Muscle of leg (tissue), 11 donors: Measurements from ENCODE around the gene RNH1. TPM values are rescaled to one million over a fixed set of nuclear protein-coding genes. Genes with fewer than 3 reads are reported as not detected.

Experiments
- DNase-seq: peaks from one replicate; pipeline ENCODE4 v3.0.0; 2013
- H3K27ac ChIP-seq: one replicate; pipeline ENCODE4 v1.5.1; 2013; ENCODE audit warnings: mild to moderate bottlenecking, low read length, control low read depth
- H3K27me3 ChIP-seq: one replicate; pipeline ENCODE4 v1.6.1; 2013; ENCODE audit warnings: low read length; ENCODE audit not compliant: control insufficient read depth, insufficient read depth
- H3K36me3 ChIP-seq: one replicate; pipeline ENCODE4 v1.6.1; 2013; ENCODE audit warnings: low read length; ENCODE audit not compliant: control insufficient read depth, insufficient read depth
- H3K4me1 ChIP-seq: one replicate; pipeline ENCODE4 v1.6.1; 2013; ENCODE audit warnings: low read length; ENCODE audit not compliant: control insufficient read depth, insufficient read depth
- H3K4me3 ChIP-seq: one replicate; pipeline ENCODE4 v1.5.1; 2013; ENCODE audit warnings: low read length, control low read depth
- H3K9me3 ChIP-seq: replicated peaks from 2 replicates; pipeline ENCODE4 v1.6.1; 2013; ENCODE audit warnings: low read depth, low read length; ENCODE audit not compliant: control insufficient read depth
- WGBS: methylation state at CpG from one replicate; pipeline ENCODE4 v1.1.5; 2013; ENCODE audit warnings: missing lambda C conversion rate; ENCODE audit not compliant: insufficient coverage; 5-methylcytosine and 5-hydroxymethylcytosine counted together
- polyA plus RNA-seq, 8 donors: library from polyadenylated mRNA; unstranded; fragments of 120-200 nt; gene quantifications; one replicate each; pipeline versions ENCODE4 v1.2.1 to v1.2.3, GENCODE V29; 2013; ENCODE audit warnings: inconsistent platforms in 1 of 8, low replicate concordance in 1 of 8; ENCODE audit not compliant: insufficient read length in 8 of 8, insufficient read depth in 1 of 8
- total RNA-seq: library from RNA; stranded (reverse); fragments of 120-200 nt; gene quantifications from one replicate; pipeline ENCODE4 v1.2.4, GENCODE V29; 2013

The RNH1 gene
- total and polyA plus RNA-seq, 9 donors = 89.5 to 107 (median 99.1) TPM

DNA sequence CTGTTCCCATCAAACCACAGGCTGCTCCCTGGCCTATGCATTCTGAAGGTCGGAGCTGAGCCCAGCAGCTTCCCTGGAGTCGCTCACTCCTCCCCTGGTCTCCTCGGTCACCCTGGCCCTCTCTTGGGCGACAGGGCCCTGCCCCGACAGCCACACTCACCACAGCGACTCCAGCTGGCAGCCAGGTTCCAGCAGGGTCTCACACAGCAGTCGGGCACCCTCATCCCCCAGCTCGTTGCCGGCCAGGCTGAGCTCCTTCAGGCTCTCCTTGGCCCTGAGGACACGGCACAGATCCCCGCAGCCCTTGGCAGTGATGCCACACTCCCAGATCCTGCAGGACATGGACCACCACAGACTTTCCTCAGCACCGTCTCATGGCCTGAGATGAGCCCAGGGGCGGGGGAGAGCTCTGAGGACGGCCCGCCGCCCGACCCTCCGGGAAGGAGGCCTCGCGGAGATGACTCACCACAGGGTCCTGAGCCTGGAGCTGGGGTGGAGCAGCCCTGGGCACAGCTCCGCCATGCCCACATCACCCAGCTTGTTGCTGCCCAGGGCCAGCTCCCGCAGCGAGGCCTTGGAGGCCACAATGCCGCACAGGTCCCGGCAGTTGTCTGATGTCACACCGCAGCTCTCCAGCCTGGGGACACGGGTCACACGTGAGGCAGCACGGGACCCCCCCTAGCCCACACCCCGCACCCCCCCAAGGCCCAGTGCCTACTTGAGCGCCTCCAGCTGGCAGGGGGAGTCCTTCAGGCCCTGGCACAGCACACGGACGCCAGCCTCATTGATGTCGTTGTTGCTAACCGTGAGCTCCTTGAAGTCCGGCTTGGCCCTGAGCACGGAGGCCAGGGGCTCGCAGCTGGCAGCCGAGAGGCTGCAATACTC lies 8.5 kb downstream of the RNH1 start:
- Histone ChIP-seq H3K36me3 (peaks cover 75% of the 10 kb centered on the region), H3K27ac (no peak overlapping the region), H3K4me3 (no peak overlapping the region), H3K4me1 (peaks cover 25% of the 10 kb centered on the region), H3K27me3 (no peaks in the 10 kb centered on the region), H3K9me3 (no peaks in the 10 kb centered on the region)
- 95% methylated on average over 36 of the region's 39 CpGs for WGBS
- no peak for DNase-seq

DNA sequence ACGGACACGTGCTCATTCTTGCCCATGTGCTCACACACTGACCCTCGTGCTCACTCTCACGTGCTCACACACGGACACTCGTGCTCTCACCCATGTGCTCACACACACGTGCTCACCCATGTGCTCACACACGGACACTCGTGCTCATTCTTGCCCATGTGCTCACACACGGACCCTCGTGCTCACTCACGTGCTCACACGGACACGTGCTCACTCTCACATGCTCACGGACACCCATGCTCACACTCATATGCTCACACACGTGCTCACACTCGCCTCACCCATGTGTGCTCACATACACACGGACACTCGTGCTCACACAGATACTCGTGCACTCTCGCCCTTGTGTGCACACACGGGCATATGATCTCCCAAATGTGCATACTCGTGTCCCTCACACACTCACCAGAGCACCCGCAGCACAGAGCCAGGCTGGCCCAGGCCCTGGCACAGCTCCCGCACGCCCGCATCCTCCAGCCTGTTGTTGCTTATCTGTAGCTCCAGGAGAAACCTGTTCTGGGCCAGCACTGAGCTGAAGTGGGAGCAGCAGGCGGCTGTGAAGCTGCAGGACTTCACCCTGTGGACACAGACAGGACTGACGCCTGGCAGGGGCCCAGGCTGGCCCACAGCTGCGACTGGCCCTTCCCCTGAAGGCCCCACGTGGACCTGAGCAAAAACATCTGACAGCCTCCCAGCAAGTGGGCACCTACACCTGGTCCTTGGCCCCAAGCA lies 9.3 kb downstream of the RNH1 start:
- peaks cover 22% of the 10 kb centered on the region for H3K4me1 ChIP-seq
- H3K27ac ChIP-seq = no peak overlapping the region
- no peak for DNase-seq
- whole genome bisulfite sequencing = 96% methylated on average over 27 of the region's 31 CpGs
- peaks cover 83% of the 10 kb centered on the region for H3K36me3 ChIP-seq
- H3K27me3 ChIP-seq = no peaks in the 10 kb centered on the region
- H3K9me3 ChIP-seq = no peaks in the 10 kb centered on the region
- no peak overlapping the region for H3K4me3 ChIP-seq

DNA sequence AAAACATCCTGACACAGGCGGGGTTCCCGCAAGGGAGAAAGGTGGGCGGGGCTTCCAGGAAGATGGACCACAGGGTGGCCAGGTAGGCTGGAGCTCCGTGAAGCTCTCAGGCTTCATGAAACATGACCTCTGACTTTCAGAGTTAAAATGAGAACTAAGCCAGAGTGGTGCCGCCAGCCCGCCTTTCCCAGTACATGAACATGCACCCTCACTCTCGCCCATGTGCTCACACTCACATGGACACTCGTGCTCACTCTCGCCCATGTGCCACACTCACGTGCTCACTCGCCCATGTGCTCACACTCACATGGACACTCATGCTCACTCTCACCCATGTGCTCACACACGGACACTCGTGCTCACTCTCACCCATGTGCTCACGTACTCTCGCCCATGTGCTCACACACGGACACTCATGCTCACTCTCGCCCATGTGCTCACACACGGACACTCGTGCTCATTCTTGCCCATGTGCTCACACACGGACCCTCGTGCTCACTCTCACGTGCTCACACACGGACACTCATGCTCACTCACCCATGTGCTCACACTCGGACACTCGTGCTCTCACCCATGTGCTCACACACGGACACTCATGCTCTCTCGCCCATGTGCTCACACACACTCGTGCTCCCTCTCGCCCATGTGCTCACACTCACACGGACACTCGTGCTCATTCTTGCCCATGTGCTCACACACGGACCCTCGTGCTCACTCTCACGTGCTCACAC lies 10.0 kb downstream of the RNH1 start:
- Histone ChIP-seq H3K27me3 (no peaks in the 10 kb centered on the region), H3K36me3 (peaks cover 84% of the 10 kb centered on the region), H3K9me3 (no peaks in the 10 kb centered on the region), H3K4me1 (peaks cover 15% of the 10 kb centered on the region), H3K4me3 (no peak overlapping the region), H3K27ac (no peak overlapping the region)
- DNase-seq = no peak
- WGBS = 95% methylated on average over 33 of the region's 34 CpGs

DNA sequence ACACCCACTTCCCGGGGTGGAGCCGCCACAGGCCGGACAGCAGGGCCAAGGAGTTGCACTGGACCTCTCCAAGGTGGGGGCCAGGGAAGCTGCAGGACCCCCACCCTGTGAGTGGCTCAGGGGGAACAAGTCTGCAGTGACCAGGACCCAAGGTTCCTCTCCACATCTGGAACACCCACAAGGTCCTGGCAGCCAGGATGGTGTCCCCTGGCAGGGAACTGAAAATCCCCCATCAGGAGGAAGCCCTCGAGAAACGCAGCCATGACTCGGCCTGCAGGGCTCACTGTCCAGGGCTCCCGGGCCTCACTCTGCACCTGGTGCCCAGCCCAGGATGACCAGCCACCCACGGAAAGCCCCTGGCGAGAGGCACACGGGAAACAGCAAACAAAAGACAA lies 11.5 kb downstream of the RNH1 start:
- Histone ChIP-seq H3K4me1 (peaks cover 15% of the 10 kb centered on the region), H3K36me3 (peaks cover 80% of the 10 kb centered on the region), H3K4me3 (no peak overlapping the region), H3K9me3 (no peaks in the 10 kb centered on the region), H3K27ac (peak overlapping the region; percentile 74), H3K27me3 (no peaks in the 10 kb centered on the region)
- no peak for DNase-seq
- WGBS = 80% methylated on average over 2 of the region's 10 CpGs

DNA sequence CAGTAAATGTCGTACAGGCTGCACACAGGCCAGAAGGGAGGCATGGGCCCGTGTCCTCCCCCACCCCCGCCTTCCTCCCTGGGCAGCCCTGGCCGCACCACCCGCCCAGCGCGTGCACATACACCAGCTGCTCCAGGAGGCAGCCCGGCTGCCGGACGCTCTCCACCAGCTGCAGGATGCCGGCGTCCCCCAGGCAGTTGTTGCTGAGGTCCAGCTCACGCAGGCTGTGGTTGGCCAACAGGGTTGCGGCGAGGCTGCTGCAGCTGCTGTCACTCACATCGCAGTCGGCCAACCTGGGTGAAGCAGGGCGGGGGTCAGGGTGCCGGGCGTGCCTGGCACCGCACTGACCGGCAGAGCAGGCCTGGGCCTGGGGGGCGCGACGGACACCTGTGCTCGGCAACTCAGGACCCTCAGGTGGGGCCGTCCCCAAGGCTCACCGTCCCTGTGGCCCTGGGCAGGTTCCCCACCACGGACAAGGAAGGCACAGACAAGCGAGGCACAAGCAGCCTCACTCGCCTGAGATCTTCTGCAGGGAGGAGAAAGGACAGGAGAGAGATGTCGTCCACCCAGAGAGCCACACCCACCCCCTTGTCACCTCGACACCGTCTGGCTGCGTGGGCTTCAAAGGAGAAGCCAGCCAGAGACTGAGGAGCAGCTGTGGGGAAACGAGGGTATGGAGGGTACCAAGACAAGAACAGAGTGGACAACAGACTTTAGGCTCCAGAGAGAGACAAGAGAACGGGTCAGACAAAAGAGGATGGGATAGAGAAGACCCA lies 12.1 kb downstream of the RNH1 start:
- no peaks in the 10 kb centered on the region for H3K9me3 ChIP-seq
- H3K4me1 ChIP-seq = peaks cover 15% of the 10 kb centered on the region
- H3K27ac ChIP-seq = peak overlapping the region; percentile 74
- H3K36me3 ChIP-seq = peaks cover 80% of the 10 kb centered on the region
- 73% methylated on average over 25 of the region's 37 CpGs for WGBS
- peak; percentile 71 for DNase-seq
- no peak overlapping the region for H3K4me3 ChIP-seq
- no peaks in the 10 kb centered on the region for H3K27me3 ChIP-seq

DNA sequence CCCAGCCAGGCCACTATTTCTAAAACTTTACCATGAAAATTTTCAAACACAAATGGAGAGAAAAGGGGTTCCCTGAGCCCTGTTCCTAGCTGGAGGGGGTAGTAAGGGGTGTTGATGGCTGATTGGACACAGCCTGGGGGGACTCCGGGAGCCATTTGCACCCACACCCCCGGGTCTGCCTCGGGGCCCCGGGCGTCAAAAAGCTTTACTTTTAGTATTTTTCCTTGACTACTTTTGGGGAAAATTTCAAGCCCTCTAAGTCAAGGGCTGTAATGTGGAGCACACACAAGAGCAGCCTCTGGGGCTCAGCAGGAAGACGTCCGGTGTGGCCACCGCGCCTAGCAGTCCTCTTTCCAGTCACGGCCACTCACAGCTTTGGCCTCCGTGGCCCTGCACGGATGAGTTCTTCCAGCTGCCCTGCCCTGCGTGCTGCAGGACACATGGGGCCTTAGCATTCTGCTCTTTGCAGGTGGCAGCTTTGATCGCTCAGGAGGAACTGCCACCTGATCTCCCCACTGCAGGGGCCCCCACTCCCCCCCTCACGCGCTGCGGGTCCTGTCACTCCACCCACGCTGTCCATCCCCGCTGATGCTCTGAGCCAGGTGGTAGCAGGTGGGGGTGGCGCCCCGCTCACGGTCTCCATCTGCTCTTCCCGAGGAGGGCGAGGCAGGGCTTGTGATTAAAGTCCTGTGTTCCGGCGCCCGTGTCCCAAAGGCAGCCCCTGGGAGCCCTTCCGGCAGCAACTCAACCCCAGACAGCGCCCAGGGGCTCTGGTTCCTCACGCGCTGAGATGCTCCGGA lies 14.4 kb downstream of the RNH1 start:
- no peak overlapping the region for H3K27ac ChIP-seq
- H3K9me3 ChIP-seq = no peaks in the 10 kb centered on the region
- H3K36me3 ChIP-seq = peaks cover 65% of the 10 kb centered on the region
- no peaks in the 10 kb centered on the region for H3K27me3 ChIP-seq
- no peak overlapping the region for H3K4me3 ChIP-seq
- H3K4me1 ChIP-seq = peaks cover 17% of the 10 kb centered on the region
- DNase-seq = no peak
- WGBS = 79% methylated on average over 21 of the region's 32 CpGs

DNA sequence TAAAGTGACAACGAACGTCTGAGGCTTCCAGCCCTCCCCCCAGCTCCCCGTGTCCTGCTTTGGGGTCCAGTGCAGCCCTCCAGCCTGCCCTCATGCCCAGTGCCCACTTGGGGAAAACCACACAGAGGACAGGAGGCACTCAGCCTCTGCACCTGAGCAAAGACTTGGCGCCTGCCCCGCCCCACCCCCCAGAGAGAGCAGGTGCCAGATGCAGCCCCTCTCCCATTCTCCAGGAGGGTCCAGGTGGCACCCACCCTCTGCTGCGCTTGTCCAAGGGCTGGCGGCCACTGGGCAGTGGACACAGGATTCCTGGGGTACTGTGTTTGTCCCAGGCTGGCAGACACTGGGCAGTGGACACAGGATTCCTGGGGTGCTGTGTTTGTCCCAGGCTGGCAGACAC lies 15.7 kb downstream of the RNH1 start:
- Histone ChIP-seq H3K27ac (no peak overlapping the region), H3K27me3 (no peaks in the 10 kb centered on the region), H3K4me3 (no peak overlapping the region), H3K4me1 (peaks cover 17% of the 10 kb centered on the region), H3K9me3 (no peaks in the 10 kb centered on the region), H3K36me3 (peaks cover 53% of the 10 kb centered on the region)
- no peak for DNase-seq
- 81% methylated on average over 7 of the region's 7 CpGs for WGBS

DNA sequence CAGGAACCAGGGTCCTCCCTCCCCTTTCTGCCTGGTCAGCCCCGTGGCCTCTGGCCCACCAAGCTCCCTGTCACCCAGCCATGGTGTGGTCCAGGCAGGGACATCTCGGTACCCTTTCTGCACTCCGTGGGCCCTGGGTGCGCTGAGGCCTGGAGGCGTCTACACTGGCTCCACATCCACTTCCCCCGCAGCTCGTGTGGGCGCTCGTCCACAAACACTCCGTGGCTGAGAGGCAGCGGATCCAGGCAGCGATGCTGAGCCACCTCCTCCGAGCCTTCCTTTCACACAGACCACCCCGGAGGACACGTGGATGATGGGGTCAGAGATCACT lies 16.1 kb downstream of the RNH1 start:
- Histone ChIP-seq H3K27ac (no peak overlapping the region), H3K4me3 (no peak overlapping the region), H3K9me3 (no peaks in the 10 kb centered on the region), H3K4me1 (peaks cover 17% of the 10 kb centered on the region), H3K27me3 (no peaks in the 10 kb centered on the region), H3K36me3 (peaks cover 53% of the 10 kb centered on the region)
- 88% methylated on average over 11 of the region's 15 CpGs for WGBS
- DNase-seq = no peak

DNA sequence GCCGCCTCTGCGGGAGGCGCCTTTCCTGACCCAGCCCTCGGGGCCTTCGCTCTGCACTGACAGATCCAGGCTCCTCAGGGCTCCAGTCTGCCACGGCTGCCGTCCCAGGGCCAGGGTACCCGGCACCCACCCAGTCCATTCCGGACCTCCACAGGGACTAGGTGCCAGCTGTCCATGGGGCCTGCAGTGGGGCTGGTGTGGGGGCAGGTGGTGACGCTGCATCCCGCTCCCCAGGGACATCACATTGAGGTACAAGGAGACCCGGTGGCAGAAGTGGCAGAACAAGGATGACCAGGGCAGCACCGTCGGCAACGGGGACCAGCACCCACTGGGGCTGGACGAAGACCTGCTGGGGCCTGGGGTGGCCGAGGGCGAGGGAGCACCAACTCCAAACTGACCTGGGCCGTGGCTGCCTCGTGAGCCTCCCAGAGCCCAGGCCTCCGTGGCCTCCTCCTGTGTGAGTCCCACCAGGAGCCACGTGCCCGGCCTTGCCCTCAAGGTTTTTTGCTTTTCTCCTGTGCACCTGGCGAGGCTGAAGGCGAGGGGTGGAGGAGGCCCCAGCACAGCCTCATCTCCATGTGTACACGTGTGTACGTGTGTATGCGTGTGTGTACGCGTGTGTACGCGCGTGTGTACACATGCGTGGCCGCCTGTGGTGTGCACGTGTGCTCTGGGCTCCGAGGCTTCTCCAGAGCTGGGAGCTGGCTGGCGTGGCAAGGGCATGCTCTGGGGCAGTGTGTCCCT lies 16.7 kb downstream of the RNH1 start:
- Histone ChIP-seq H3K4me3 (no peak overlapping the region), H3K4me1 (peaks cover 13% of the 10 kb centered on the region), H3K27ac (no peak overlapping the region), H3K9me3 (no peaks in the 10 kb centered on the region), H3K27me3 (no peaks in the 10 kb centered on the region), H3K36me3 (peaks cover 49% of the 10 kb centered on the region)
- 91% methylated on average over 38 of the region's 38 CpGs for WGBS
- no peak for DNase-seq
